ENCODE data around the gene RAD54L. TPM values are rescaled to one million over a fixed set of nuclear protein-coding genes. Genes with fewer than 3 reads are reported as not detected.
A peak's percentile ranks its signal among the peaks of the same experiment; 100 is the strongest.
"Not testable (repeated sequence)": the region's sequence is repeated elsewhere in the genome, so short reads cannot be mapped to it uniquely, and the experiment has no call there.

The RAD54L gene
- total RNA-seq, 2 donors from 2014 or later: 61.7 to 118 TPM

DNA sequence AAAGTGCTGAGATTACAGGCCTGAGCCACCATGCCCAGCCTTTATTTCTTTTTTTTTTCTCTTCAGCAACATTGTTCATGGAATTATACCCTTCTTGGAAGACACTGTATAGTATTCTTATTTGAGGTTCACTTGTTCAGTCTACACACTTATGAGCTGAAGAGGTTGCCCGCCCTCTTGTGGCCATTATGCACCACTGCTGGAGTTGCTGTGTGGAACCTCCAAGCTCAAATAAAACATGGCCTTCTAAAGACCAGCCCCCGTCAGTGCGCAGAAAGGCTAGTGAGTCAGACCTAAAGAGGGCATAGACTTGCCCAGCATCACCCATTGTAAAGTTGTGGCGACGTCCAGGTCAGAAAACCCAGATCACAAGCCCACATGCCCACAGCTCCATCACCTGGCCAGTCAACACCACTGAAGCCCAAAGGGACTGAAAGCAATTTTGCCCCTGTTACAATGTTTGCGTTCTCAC is 24.1 kb upstream of the RAD54L start:
- peak; percentile 51 to 64 for DNase-seq (ENCODE audit: low spot score in 2 of 2)
- Mint-ChIP-seq H3K36me3 (no peaks in the 10 kb centered on the region), H3K9me3 (no peaks in the 10 kb centered on the region), H3K27ac (no peak overlapping the region)
- ATAC-seq: peak; percentile 95 to 97

DNA sequence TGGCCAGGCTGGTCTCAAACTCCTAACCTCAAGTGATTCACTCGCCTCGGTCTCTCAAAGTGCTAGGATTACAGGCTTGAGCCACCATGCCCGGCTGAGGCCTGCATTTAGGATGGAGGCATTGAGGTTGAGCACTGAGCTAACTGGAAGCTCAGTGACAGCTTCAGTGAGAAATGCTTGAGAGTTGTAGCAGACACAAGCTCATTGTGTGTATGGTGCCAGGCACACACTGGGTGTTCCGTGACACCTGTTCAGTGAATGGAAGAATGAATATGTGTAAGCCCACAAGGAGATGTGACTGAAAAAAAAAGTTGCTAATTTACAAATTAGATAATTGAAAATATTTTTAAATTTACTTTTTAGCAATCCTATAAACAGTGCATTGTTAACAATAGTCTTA is 22.6 kb upstream of the RAD54L start:
- H3K27ac Mint-ChIP-seq: no peak overlapping the region
- DNase-seq (ENCODE audit: low spot score in 2 of 2) (no peak), ATAC-seq (no peak)
- H3K36me3 Mint-ChIP-seq: no peaks in the 10 kb centered on the region
- H3K9me3 Mint-ChIP-seq: no peaks in the 10 kb centered on the region

- not testable (repeated sequence) for ATAC-seq; H3K27ac Mint-ChIP-seq; H3K9me3 Mint-ChIP-seq; H3K36me3 Mint-ChIP-seq; DNase-seq (ENCODE audit: low spot score in 2 of 2)
Measured at GRCh38 chr1:46231231-46231630, 16.3 kb upstream of the RAD54L start.

GRCh38 chr1:46236882-46237281 is 10.7 kb upstream of the RAD54L start:
- no peak for DNase-seq (ENCODE audit: low spot score in 2 of 2)
- Mint-ChIP-seq H3K36me3 (peaks cover 0 to 5% of the 10 kb centered on the region in 2 donors), H3K27ac (no peak overlapping the region), H3K9me3 (peaks cover 0 to 6% of the 10 kb centered on the region in 2 donors)
- ATAC-seq: no peak

DNA sequence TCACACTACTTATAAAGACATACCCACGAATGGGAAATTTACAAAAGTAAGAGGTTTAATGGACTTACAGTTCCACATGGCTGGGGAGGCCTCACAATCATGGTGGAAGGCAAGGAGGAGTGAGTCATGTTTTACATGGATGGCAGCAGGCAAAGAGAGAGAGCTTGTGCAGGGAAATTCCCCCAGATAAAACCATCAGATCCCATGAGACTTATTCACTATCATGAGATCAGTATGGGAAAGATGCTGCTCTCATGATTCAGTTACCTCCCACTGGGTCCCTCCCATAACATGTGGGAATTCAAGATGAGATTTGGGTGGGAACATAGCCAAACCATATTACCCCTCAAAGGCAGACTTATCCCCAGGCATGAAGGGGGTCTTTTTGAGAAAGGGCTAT is 8.7 kb upstream of the RAD54L start:
- peak in 1 of 2 donors; percentile 18 for ATAC-seq
- not testable (repeated sequence) for H3K9me3 Mint-ChIP-seq

GRCh38 chr1:46241733-46242132 is 5.8 kb upstream of the RAD54L start:
- not testable (repeated sequence) for ATAC-seq; DNase-seq (ENCODE audit: low spot score in 2 of 2); H3K9me3 Mint-ChIP-seq; H3K36me3 Mint-ChIP-seq; H3K27ac Mint-ChIP-seq

More for the DNA sequence above, 8.7 kb upstream of the RAD54L start:
- H3K36me3 Mint-ChIP-seq; H3K27ac Mint-ChIP-seq; DNase-seq (ENCODE audit: low spot score in 2 of 2): not testable (repeated sequence)

GRCh38 chr1:46242918-46243317 is 4.6 kb upstream of the RAD54L start:
- DNase-seq (ENCODE audit: low spot score in 2 of 2) (no peak), ATAC-seq (no peak)
- Mint-ChIP-seq H3K36me3 (peaks cover 2 to 7% of the 10 kb centered on the region in 2 donors), H3K9me3 (peaks cover 0 to 6% of the 10 kb centered on the region in 2 donors), H3K27ac (no peak overlapping the region)

DNA sequence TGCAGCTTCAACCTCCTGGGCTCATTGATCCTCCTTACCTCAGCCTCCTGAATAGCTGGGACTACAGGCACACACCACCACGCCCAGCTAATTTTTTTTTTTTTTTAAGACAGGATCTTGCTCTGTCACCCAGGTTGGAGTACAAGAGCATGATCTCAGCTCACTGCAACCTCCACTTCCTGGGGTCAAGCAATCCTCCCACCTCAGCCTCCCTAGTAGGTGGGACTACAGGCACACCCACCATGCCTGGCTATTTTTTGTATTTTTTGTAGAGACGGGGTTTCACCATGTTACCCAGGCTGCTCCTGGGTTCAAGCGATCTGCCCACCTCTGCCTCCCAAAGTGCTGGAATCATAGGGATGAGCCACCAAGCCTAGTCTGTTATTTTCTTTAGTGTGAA is 3.7 kb upstream of the RAD54L start:
- H3K9me3 Mint-ChIP-seq; ATAC-seq; DNase-seq (ENCODE audit: low spot score in 2 of 2); H3K36me3 Mint-ChIP-seq; H3K27ac Mint-ChIP-seq: not testable (repeated sequence)

DNA sequence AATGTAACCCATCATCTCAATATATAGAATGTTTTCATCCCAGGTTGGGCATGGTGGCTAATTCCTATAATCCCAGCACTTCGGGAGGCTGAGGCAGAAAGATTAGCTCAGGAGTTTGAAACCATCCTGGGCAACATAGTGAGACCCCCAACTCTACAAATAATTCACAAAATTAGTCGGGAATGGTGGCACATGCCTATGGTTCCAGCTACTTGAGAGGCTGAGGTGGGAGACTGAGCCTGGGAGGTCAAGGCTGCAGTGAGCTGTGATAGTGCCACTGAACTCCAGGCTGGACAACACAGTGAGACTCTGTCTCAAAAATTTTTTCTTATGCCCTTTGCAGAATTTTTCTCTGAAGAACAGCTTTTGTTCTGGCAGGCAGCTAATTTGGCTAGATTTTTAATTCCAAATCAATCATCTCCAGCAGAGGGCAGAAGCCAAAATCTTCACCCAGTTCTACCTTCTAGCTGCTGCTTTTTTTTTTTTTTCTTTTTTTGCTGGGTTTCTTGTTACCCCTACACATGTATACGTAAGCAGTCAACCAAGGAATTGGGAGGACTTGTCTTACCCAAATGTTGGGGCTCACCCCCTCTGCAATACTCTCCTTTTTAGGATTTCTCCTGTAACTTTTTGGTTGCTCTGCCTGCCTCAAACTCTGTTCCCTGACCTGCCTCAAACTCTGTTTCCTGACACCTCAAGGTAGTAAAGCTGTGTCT is 2.7 kb upstream of the RAD54L start:
- no peak for DNase-seq (ENCODE audit: low spot score in 2 of 2)
- no peak overlapping the region for H3K27ac Mint-ChIP-seq

GRCh38 chr1:46246136-46246535 is 1.4 kb upstream of the RAD54L start:
- Mint-ChIP-seq H3K27ac (peak overlapping the region in 1 of 2 donors; percentile 95), H3K36me3 (peaks cover 21 to 27% of the 10 kb centered on the region in 2 donors)
- not testable (repeated sequence) for DNase-seq (ENCODE audit: low spot score in 2 of 2); H3K9me3 Mint-ChIP-seq; ATAC-seq

More for the DNA sequence above, 2.7 kb upstream of the RAD54L start:
- Mint-ChIP-seq H3K9me3 (no peaks in the 10 kb centered on the region), H3K36me3 (peaks cover 12 to 20% of the 10 kb centered on the region in 2 donors)
- ATAC-seq: no peak

GRCh38 chr1:46246548-46247435 is 771 bp upstream of the RAD54L start:
- Mint-ChIP-seq H3K36me3 (peaks cover 27 to 31% of the 10 kb centered on the region in 2 donors), H3K9me3 (no peaks in the 10 kb centered on the region), H3K27ac (peak overlapping the region; percentile 95 to 97)
- peak; percentile 77 to 78 for ATAC-seq
- peak in 1 of 2 donors; percentile 64 for DNase-seq (ENCODE audit: low spot score in 2 of 2)

DNA sequence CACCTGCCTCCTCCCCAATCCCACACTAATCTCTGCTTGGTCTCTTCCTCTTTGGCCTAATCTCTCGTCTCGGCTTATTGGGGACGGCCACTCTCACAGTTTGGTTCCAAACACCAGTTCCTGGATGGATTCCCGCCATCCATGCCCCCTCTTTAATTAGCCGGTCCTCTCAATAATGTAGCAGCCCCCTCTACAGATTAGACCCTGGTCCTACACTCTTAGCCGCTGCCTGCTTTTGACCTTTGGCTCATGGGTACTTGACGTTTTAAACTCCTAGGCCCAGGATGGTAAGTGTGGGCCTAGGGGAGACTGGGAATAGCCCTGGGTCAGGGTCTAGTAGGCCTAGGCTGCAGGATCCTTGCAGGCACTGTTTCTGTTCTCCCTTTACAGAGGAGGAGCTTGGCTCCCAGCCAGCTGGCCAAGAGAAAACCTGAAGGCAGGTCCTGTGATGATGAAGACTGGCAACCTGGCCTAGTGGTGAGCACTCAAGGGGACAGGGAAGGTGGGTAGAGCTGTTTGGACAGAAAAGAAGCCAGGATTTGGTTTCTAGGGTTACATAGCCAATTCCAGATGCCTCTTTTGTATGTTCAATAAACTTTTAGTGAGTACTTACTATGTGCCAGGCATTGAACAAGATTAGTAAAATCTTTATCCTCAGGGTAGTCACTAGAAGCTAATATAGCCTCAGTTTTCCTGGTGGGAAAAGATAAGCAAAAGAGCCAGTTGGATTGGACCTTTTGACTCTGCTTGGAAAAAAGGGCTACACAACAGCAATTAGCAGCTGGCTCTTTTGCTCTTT is 758 bp downstream of the RAD54L start:
- no peak for ATAC-seq
- H3K9me3 Mint-ChIP-seq: no peaks in the 10 kb centered on the region
- H3K36me3 Mint-ChIP-seq: peaks cover 35 to 46% of the 10 kb centered on the region in 2 donors
- DNase-seq (ENCODE audit: low spot score in 2 of 2): peak; percentile 45 to 57
- H3K27ac Mint-ChIP-seq: peak overlapping the region; percentile 95 to 99

DNA sequence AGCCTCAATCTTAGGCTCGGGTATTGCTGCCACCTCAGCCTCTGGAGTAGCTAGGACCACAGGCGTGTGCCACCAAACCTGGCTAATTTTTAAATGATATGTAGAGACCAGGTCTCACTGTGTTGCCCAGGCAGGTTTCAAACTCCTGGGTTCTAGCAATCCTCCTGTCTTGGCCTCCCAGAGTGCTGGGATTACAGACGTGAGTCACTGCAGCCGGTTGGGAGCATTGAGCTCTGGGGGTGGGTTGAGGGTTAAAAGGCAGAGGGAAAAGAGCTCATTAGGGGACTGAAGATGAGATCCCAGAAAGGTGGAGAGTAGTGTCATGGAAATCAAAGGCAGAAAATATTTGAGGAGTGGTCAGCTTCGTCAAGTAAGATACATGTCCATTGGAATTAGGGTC is 7.1 kb downstream of the RAD54L start:
- ATAC-seq (no peak), DNase-seq (ENCODE audit: low spot score in 2 of 2) (no peak)
- Mint-ChIP-seq H3K9me3 (no peaks in the 10 kb centered on the region), H3K27ac (no peak overlapping the region), H3K36me3 (peaks cover 44 to 49% of the 10 kb centered on the region in 2 donors)

DNA sequence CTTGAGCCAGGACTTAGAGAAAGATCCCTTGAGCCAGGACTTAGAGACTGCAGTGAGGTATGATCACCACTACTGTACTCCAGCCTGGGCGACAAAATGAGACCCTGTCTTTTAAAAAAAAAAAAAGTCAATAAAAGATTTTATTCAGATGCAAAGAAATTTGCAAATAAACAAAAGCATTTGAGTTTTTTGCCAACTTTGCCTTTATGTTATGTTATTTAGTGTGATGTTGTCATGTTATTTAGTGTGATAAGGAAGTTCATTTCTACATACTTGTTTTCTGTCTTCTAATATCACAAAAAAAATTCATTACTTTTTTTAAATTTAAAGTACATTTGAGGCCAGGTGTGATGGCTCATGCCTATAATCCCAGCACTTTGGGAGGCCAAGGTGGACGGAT is 9.0 kb downstream of the RAD54L start:
- no peak overlapping the region for H3K27ac Mint-ChIP-seq
- H3K36me3 Mint-ChIP-seq: peaks cover 53 to 54% of the 10 kb centered on the region in 2 donors
- ATAC-seq (no peak), DNase-seq (ENCODE audit: low spot score in 2 of 2) (no peak)
- H3K9me3 Mint-ChIP-seq: no peaks in the 10 kb centered on the region

DNA sequence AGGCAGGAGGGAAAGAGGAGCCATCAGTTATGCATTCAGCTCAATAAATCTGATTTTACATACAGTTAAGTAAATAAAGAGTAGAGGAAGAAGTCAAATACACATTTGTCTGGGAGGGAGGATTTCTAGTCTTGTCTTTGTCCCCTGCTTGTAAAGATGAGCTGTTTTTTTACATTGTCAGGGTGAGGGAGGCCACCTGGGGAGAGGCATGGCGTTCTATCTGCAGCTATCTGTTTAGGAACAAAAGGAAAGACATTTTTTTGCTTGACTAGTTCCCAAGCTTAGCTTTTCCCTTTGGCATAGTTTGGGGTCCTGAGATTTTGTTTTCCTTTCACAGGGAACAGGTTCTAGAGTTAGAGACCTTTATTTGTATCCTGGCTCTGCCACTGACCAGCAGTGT is 14.9 kb downstream of the RAD54L start:
- Mint-ChIP-seq H3K27ac (no peak overlapping the region), H3K9me3 (no peaks in the 10 kb centered on the region), H3K36me3 (peaks cover 60 to 72% of the 10 kb centered on the region in 2 donors)
- DNase-seq (ENCODE audit: low spot score in 2 of 2) (no peak), ATAC-seq (no peak)

GRCh38 chr1:46263146-46263545 is 15.6 kb downstream of the RAD54L start:
- no peak for DNase-seq (ENCODE audit: low spot score in 2 of 2)
- Mint-ChIP-seq H3K9me3 (no peaks in the 10 kb centered on the region), H3K27ac (no peak overlapping the region), H3K36me3 (peaks cover 60 to 74% of the 10 kb centered on the region in 2 donors)
- ATAC-seq: no peak

Data from activated naive CD4-positive, alpha-beta T cell treated with anti-CD3 and anti-CD28 coated beads, Interleukin-2, amount 50 U/mL, for 72 hours (primary cell).